ENCODE measurements around the gene SMIM12. TPM values are rescaled to one million over a fixed set of nuclear protein-coding genes. Genes with fewer than 3 reads are reported as not detected.

Gene SMIM12, protein sequence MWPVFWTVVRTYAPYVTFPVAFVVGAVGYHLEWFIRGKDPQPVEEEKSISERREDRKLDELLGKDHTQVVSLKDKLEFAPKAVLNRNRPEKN
- total RNA-seq = 10 to 100 TPM; 46.5 to 46.7 TPM

- CTCF ChIA-PET = interaction anchor here (0.9 to 2.9 kb wide), 8 partner anchors 8 to 125 kb away, joined by 3 to 15 read pairs (median 4); partner anchors contain the start of gene TMEM35B
- Mint-ChIP-seq H3K4me1 (ENCODE audit: low read depth) (peaks cover 42% of the 10 kb centered on the region), H3K4me3 (peak within 1 kb of the TSS; percentile 98), H3K27ac (peak within 1 kb of the TSS; percentile 98), H3K36me3 (peaks cover 14% of the 10 kb centered on the region), H3K27me3 (no peaks in the 10 kb centered on the region), H3K9me3 (no peaks in the 10 kb centered on the region)
- intact Hi-C loops (cut with micrococcal nuclease) = loop anchor here (1.0 to 10.0 kb wide), 8 partner anchors 7 to 915 kb away; partner anchors contain the start of genes KIAA0319L, NCDN, SFPQ and TMEM35B
- POLR2A ChIA-PET = interaction anchor here (0.8 to 1.6 kb wide), 7 partner anchors 63 to 584 kb away, joined by 3 to 8 read pairs (median 4); partner anchors contain the start of genes SFPQ, TMEM35B, ZMYM1 and ZMYM6
- DNase-seq = peak; percentile 96
Measured at GRCh38 chr1:34859446-34860200, at the start of gene SMIM12. Gene SMIM12 (minus strand): TSS chr1:34859749. CDS start chr1:34855977, 3,772 bp downstream.

DNA sequence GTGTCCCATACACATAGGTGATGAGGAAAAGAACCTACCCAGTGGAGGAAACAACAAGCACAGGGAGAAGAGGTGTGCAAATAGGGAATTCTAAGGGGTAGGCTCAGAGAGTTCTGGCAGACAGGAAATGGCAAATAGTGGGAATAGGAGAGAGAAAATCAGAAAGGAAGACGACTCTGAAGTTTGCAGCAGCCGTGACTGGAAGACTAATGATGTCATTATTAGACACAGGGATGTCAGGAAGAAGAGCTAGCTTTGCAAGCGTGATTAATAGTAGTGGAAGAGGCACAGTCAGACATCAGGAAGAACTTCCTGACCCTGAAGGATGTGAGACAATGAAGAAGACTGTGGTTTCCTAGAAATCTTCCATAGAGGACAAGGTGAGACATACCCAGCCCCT, 48.8 kb upstream of the SMIM12 start:
- H3K36me3 Mint-ChIP-seq = no peaks in the 10 kb centered on the region
- ChIA-PET POLR2A (no interaction called here), CTCF (no interaction called here)
- H3K4me1 Mint-ChIP-seq (ENCODE audit: low read depth) = no peaks in the 10 kb centered on the region
- intact Hi-C loops (cut with micrococcal nuclease) = no loop called here
- H3K4me3 Mint-ChIP-seq = no peak overlapping the region
- H3K27ac Mint-ChIP-seq = no peak overlapping the region
- peaks cover 3% of the 10 kb centered on the region for H3K27me3 Mint-ChIP-seq
- DNase-seq = no peak
- no peaks in the 10 kb centered on the region for H3K9me3 Mint-ChIP-seq

- DNase-seq = no peak
- intact Hi-C loops (cut with micrococcal nuclease) = no loop called here
- Mint-ChIP-seq H3K9me3 (no peaks in the 10 kb centered on the region), H3K27me3 (peaks cover 3% of the 10 kb centered on the region), H3K4me3 (no peak overlapping the region), H3K27ac (no peak overlapping the region), H3K4me1 (ENCODE audit: low read depth) (no peaks in the 10 kb centered on the region), H3K36me3 (no peaks in the 10 kb centered on the region)
- ChIA-PET POLR2A (no interaction called here), CTCF (no interaction called here)
Measured at GRCh38 chr1:34907487-34908090, 48.0 kb upstream of the SMIM12 start.

GRCh38 chr1:34906756-34907155, 47.2 kb upstream of the SMIM12 start:
- H3K27ac Mint-ChIP-seq = no peak overlapping the region
- H3K4me3 Mint-ChIP-seq = no peak overlapping the region
- peaks cover 6% of the 10 kb centered on the region for H3K27me3 Mint-ChIP-seq
- no peaks in the 10 kb centered on the region for H3K9me3 Mint-ChIP-seq
- POLR2A ChIA-PET = no interaction called here
- no peaks in the 10 kb centered on the region for H3K36me3 Mint-ChIP-seq
- intact Hi-C loops (cut with micrococcal nuclease) = no loop called here
- DNase-seq = no peak
- CTCF ChIA-PET = no interaction called here
- no peaks in the 10 kb centered on the region for H3K4me1 Mint-ChIP-seq (ENCODE audit: low read depth)

DNA sequence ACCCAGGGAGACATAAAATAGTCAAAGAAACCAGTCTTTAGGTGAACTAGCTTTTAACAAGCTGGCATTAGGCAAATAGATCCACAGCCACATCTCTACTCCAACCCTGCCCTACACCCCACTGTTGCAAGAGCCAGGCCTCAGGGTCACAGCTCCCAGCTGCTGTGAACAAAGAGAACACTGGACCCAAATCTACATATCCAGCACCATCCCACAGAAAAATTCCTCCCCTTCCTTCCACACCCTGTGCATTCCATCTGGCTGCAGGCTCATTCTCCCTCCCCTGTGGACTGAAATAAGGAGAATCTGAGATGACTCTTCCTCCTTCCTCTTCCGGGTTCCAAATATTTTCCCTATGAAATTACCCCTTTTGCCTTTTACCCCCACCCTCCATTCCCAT, 46.7 kb upstream of the SMIM12 start:
- peaks cover 6% of the 10 kb centered on the region for H3K27me3 Mint-ChIP-seq
- CTCF ChIA-PET = no interaction called here
- H3K27ac Mint-ChIP-seq = no peak overlapping the region
- POLR2A ChIA-PET = no interaction called here
- no peaks in the 10 kb centered on the region for H3K9me3 Mint-ChIP-seq
- H3K4me3 Mint-ChIP-seq = no peak overlapping the region
- H3K4me1 Mint-ChIP-seq (ENCODE audit: low read depth) = no peaks in the 10 kb centered on the region
- no peak for DNase-seq
- H3K36me3 Mint-ChIP-seq = no peaks in the 10 kb centered on the region
- intact Hi-C loops (cut with micrococcal nuclease) = no loop called here

DNA sequence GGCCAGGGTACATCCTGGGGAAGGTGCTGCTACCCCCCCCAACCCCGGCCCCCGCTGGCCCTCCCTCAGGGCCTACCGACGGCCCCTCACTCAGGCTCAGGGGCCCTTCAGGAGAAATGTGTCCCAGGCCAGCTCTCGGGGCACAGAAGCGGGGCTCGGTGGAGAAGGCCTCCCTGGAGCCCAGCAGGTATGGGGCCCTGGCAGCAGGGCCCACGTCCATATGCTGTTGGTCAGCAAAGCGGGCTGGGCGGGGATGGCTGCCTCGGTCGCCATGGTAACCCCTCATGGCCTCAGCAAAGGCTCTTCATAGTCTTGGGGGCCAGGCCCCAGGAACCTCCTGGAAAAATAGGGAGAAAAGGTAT, 45.5 kb upstream of the SMIM12 start:
- Mint-ChIP-seq H3K27me3 (peaks cover 17% of the 10 kb centered on the region), H3K4me3 (no peak overlapping the region), H3K4me1 (ENCODE audit: low read depth) (no peaks in the 10 kb centered on the region), H3K27ac (no peak overlapping the region), H3K36me3 (no peaks in the 10 kb centered on the region), H3K9me3 (no peaks in the 10 kb centered on the region)
- DNase-seq = no peak
- intact Hi-C loops (cut with micrococcal nuclease) = no loop called here
- CTCF ChIA-PET = no interaction called here
- POLR2A ChIA-PET = no interaction called here

GRCh38 chr1:34904236-34905097, 44.9 kb upstream of the SMIM12 start:
- Mint-ChIP-seq H3K9me3 (no peaks in the 10 kb centered on the region), H3K4me3 (no peak overlapping the region), H3K36me3 (no peaks in the 10 kb centered on the region), H3K4me1 (ENCODE audit: low read depth) (no peaks in the 10 kb centered on the region), H3K27me3 (peaks cover 19% of the 10 kb centered on the region), H3K27ac (no peak overlapping the region)
- POLR2A ChIA-PET = no interaction called here
- intact Hi-C loops (cut with micrococcal nuclease) = no loop called here
- CTCF ChIA-PET = no interaction called here
- DNase-seq = no peak

DNA sequence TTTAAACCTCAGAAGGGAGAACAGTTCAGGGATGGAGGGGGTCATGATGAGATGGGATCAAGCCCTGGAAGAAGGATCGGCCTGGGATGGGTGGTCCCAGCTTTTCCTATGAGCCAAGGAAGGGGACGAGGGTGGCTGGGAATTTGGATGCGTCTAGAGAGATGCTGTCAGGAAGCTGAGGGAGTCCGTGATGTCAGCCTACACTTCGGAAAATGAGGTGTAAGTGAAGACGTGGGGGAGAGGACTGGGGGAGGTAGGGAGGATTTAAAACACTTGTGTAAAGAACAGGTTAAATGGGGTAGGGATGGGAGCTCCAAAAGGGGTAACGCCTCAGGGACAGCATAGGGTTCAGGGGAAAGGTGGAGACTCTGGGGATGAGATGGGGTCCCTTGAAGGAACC, 42.4 kb upstream of the SMIM12 start:
- CTCF ChIA-PET = no interaction called here
- H3K4me3 Mint-ChIP-seq = no peak overlapping the region
- H3K27me3 Mint-ChIP-seq = peaks cover 17% of the 10 kb centered on the region
- DNase-seq = no peak
- no peaks in the 10 kb centered on the region for H3K4me1 Mint-ChIP-seq (ENCODE audit: low read depth)
- POLR2A ChIA-PET = no interaction called here
- H3K9me3 Mint-ChIP-seq = no peaks in the 10 kb centered on the region
- no peaks in the 10 kb centered on the region for H3K36me3 Mint-ChIP-seq
- H3K27ac Mint-ChIP-seq = no peak overlapping the region
- intact Hi-C loops (cut with micrococcal nuclease) = no loop called here

DNA sequence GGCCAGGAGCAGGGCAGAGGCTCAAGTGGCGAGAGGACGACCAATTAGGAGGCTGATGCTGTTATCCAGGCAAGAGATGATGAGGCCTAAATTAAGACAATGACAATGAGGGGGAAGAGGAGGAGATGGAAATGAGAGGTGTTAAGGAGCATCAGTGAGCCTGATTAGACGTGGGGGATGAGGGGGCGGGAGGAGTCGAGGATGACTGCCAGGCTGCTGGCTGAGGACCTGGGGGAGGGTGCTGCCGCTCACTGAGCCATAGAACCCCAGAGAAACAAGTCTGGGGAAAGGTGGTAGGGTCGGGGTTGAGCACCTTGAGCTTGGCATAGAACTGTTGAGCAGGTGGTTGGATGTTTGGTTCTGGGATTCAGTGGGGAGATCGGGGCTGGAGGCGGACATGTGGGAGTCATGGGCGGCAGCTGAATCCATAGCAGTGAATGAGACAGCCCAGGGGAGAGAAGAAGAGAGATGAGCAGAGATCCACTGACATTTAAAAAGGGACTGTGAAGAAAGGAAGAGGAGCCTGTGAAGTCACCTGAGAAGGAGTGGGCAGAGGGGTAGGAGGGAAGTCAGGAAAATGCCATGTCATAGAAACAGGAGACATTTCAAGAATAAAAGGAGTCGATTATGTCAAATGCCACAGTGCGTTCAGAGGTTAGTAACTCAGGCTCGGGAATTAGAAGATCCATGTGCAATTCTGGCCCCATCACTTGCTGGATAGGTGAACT, 41.4 kb upstream of the SMIM12 start:
- Mint-ChIP-seq H3K9me3 (no peaks in the 10 kb centered on the region), H3K27ac (no peak overlapping the region), H3K4me3 (no peak overlapping the region), H3K27me3 (peaks cover 16% of the 10 kb centered on the region), H3K36me3 (no peaks in the 10 kb centered on the region), H3K4me1 (ENCODE audit: low read depth) (no peaks in the 10 kb centered on the region)
- no peak for DNase-seq
- POLR2A ChIA-PET = no interaction called here
- CTCF ChIA-PET = no interaction called here
- intact Hi-C loops (cut with micrococcal nuclease) = no loop called here

GRCh38 chr1:34899906-34900305, 40.4 kb upstream of the SMIM12 start:
- Mint-ChIP-seq H3K27ac (no peak overlapping the region), H3K4me1 (ENCODE audit: low read depth) (no peaks in the 10 kb centered on the region), H3K36me3 (no peaks in the 10 kb centered on the region), H3K27me3 (peaks cover 16% of the 10 kb centered on the region), H3K9me3 (no peaks in the 10 kb centered on the region), H3K4me3 (no peak overlapping the region)
- POLR2A ChIA-PET = no interaction called here
- intact Hi-C loops (cut with micrococcal nuclease) = no loop called here
- no peak for DNase-seq
- CTCF ChIA-PET = no interaction called here

DNA sequence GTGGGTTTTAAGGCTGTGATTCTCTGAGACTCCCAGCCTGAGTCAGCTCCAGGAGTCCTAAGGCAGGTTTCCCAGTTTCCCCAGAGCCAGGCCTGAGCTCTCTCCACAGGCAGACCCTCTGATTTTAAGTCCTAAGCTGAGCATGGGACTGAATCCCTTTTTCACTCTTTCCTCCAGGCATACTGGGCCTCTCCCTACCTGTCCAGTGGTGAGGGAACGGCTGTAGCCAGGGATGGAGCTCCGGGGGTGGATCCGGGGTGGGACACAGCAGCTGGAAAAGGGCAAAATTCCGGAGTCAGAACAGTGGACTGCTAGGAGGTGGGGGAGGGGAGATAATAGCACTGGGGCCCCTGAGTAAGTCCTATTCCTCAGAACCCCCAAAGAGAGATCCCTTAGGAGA, 39.9 kb upstream of the SMIM12 start:
- intact Hi-C loops (cut with micrococcal nuclease) = no loop called here
- Mint-ChIP-seq H3K27ac (no peak overlapping the region), H3K4me1 (ENCODE audit: low read depth) (no peaks in the 10 kb centered on the region), H3K36me3 (no peaks in the 10 kb centered on the region), H3K27me3 (peaks cover 16% of the 10 kb centered on the region), H3K9me3 (no peaks in the 10 kb centered on the region), H3K4me3 (no peak overlapping the region)
- ChIA-PET POLR2A (no interaction called here), CTCF (no interaction called here)
- DNase-seq = no peak

DNA sequence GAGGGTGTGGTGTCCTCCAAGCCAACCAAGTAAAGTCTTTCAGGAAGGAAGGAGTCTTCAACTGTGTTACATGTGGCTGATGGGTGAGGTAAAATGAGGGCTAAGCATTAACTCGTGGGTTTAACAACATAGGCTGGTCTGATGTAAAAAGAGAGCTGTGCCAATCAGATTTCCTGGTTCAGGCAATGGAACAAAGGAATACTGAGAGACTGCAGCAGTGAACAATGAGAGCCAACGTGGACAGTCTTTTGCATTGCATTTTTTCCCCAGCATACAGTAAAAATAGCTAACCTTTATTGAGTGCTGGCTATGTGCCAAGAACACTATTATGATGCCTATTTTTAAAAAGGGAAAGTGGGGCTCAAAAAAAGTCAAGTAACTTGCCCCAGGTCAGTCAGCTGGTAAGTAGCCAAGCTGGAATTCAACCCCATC, 38.8 kb upstream of the SMIM12 start:
- no peak for DNase-seq
- POLR2A ChIA-PET = no interaction called here
- Mint-ChIP-seq H3K4me3 (no peak overlapping the region), H3K9me3 (peaks cover 1% of the 10 kb centered on the region), H3K4me1 (ENCODE audit: low read depth) (no peaks in the 10 kb centered on the region), H3K27ac (no peak overlapping the region), H3K36me3 (no peaks in the 10 kb centered on the region), H3K27me3 (peaks cover 16% of the 10 kb centered on the region)
- CTCF ChIA-PET = interaction anchor here (0.9 kb wide), 1 partner anchor 46 kb away, joined by 3 read pairs; no protein-coding TSS in a partner anchor
- intact Hi-C loops (cut with micrococcal nuclease) = no loop called here
